H1 (cell line): ENCODE measurements around the gene KRT85. TPM values are rescaled to one million over a fixed set of nuclear protein-coding genes. Genes with fewer than 3 reads are reported as not detected.

Experiments
- CTCF ChIA-PET: fragments of 300-600 bp; sonication (Branson Sonifier 250); formaldehyde crosslinking; loops from one replicate; lab custom pipeline; 2021; ENCODE audit not compliant: partially characterized antibody; lab: Charles Lee
- POLR2A ChIA-PET: fragments of 300-600 bp; sonication (Branson Sonifier 250); formaldehyde crosslinking; loops from one replicate; lab custom pipeline; 2021; ENCODE audit warnings: inconsistent platforms; ENCODE audit not compliant: partially characterized antibody; lab: Charles Lee
- DNase-seq, 2 experiments: peaks; one replicate each; pipeline versions ENCODE4 v3.0.0 to v3.0.0-alpha.2; 2010 to 2022; ENCODE audit warnings: low spot score in 2 of 2, low read depth in 1 of 2, mixed read lengths in 1 of 2
- FAIRE-seq: peaks from 2 replicates; lab custom pipeline; 2011; peaks lifted over from hg19 to GRCh38; lab: Jason Lieb, UNC
- H2AFZ ChIP-seq: 2 replicates; pipeline ENCODE4 v1.8.1; 2012; ENCODE audit warnings: low read length, inconsistent platforms
- H2AK5ac ChIP-seq: 2 replicates; pipeline ENCODE4 v1.6.1; 2013; ENCODE audit warnings: low read depth, low read length
- H2BK120ac ChIP-seq: replicated peaks from 2 replicates; pipeline ENCODE3; 2013; ENCODE audit warnings: low read depth, low read length, inconsistent platforms
- H2BK12ac ChIP-seq: 2 replicates; pipeline ENCODE4 v1.6.1; 2013; ENCODE audit warnings: low read depth, low read length
- H2BK15ac ChIP-seq: 2 replicates; pipeline ENCODE4 v1.6.1; 2013; ENCODE audit warnings: low read length
- H2BK20ac ChIP-seq: 2 replicates; pipeline ENCODE4 v1.6.1; 2013; ENCODE audit warnings: low read length
- H2BK5ac ChIP-seq: 2 replicates; pipeline ENCODE4 v1.6.1; 2013; ENCODE audit warnings: low read depth, low read length
- H3K14ac ChIP-seq: 2 replicates; pipeline ENCODE4 v1.6.1; 2013; ENCODE audit warnings: inconsistent platforms; ENCODE audit not compliant: insufficient read length
- H3K18ac ChIP-seq: 2 replicates; pipeline ENCODE4 v1.6.1; 2013; ENCODE audit warnings: low read length; ENCODE audit errors: extremely low read depth
- H3K23ac ChIP-seq: 2 replicates; pipeline ENCODE4 v1.6.1; 2013; ENCODE audit warnings: inconsistent platforms; ENCODE audit not compliant: insufficient read length
- H3K23me2 ChIP-seq: 2 replicates; pipeline ENCODE4 v1.6.1; 2013; ENCODE audit warnings: low read depth, low read length
- H3K27ac ChIP-seq: 2 replicates; pipeline ENCODE4 v1.6.1; 2011; ENCODE audit warnings: low read depth, low read length, inconsistent platforms
- H3K27me3 ChIP-seq, 4 experiments: replicated peaks in 1 of 4; 1 replicate in 1 of 4; 2 replicates in 3 of 4; pipeline versions ENCODE4 v1.6.1 to v1.8.1; 2011 to 2013; ENCODE audit warnings: low read length in 3 of 4, mild to moderate bottlenecking in 3 of 4, inconsistent platforms in 2 of 4, mixed read lengths in 2 of 4, moderate library complexity in 1 of 4; ENCODE audit not compliant: control insufficient read depth in 3 of 4, insufficient read depth in 3 of 4; ENCODE audit errors: extremely low read depth in 1 of 4
- H3K36me3 ChIP-seq, 4 experiments: 2 replicates each; pipeline versions ENCODE4 v1.6.1 to v1.8.1; 2011 to 2013; ENCODE audit warnings: mild to moderate bottlenecking in 4 of 4, low read length in 3 of 4, moderate library complexity in 2 of 4, control low read depth in 1 of 4, inconsistent platforms in 1 of 4; ENCODE audit not compliant: insufficient read depth in 4 of 4, control insufficient read depth in 2 of 4
- H3K4ac ChIP-seq: replicated peaks from 2 replicates; pipeline ENCODE3; 2013; ENCODE audit warnings: low read length, low read depth, mixed read lengths, inconsistent platforms; ENCODE audit not compliant: insufficient read length
- H3K4me1 ChIP-seq, 4 experiments: replicated peaks in 1 of 4; 1 replicate in 1 of 4; 2 replicates in 3 of 4; pipeline versions ENCODE4 v1.6.1 to v1.8.1; 2011 to 2013; ENCODE audit warnings: low read length in 3 of 4, inconsistent platforms in 2 of 4, mixed read lengths in 1 of 4; ENCODE audit not compliant: insufficient read depth in 4 of 4, control insufficient read depth in 3 of 4
- H3K4me2 ChIP-seq, 2 experiments: 2 replicates each; pipeline versions ENCODE4 v1.6.1 to v1.8.1; 2011 to 2013; ENCODE audit warnings: low read depth in 2 of 2, low read length in 2 of 2, control low read depth in 1 of 2, inconsistent platforms in 1 of 2, mild to moderate bottlenecking in 1 of 2; ENCODE audit not compliant: insufficient read depth in 1 of 2
- H3K4me3 ChIP-seq, 4 experiments: fragments of 200-600, 300-600 bp in 1 of 4; sonication (generic), shearing (Covaris generic), sonication (Bioruptor Twin) in 1 of 4; 2 replicates each; pipeline versions ENCODE4 v1.5.1 to v1.8.1; 2011 to 2016; ENCODE audit warnings: low read length in 4 of 4, low read depth in 3 of 4, control low read depth in 2 of 4, inconsistent platforms in 2 of 4, mild to moderate bottlenecking in 2 of 4, mixed read lengths in 1 of 4, moderate library complexity in 1 of 4; ENCODE audit not compliant: insufficient read depth in 2 of 4; ENCODE audit errors: extremely low read depth in 1 of 4
- H3K56ac ChIP-seq: replicated peaks from 2 replicates; pipeline ENCODE3; 2013; ENCODE audit warnings: low read depth, mild to moderate bottlenecking, mixed read lengths, low read length, inconsistent platforms; ENCODE audit not compliant: insufficient read length
- H3K79me1 ChIP-seq: 2 replicates; pipeline ENCODE4 v1.6.1; 2013; ENCODE audit warnings: low read depth, low read length, control low read depth
- H3K79me2 ChIP-seq, 2 experiments: 2 replicates each; pipeline versions ENCODE4 v1.6.1 to v1.8.1; 2012 to 2013; ENCODE audit warnings: low read length in 2 of 2, mild to moderate bottlenecking in 2 of 2, inconsistent platforms in 1 of 2; ENCODE audit not compliant: insufficient read depth in 2 of 2, control insufficient read depth in 1 of 2
- H3K9ac ChIP-seq, 4 experiments: replicated peaks in 1 of 4; 1 replicate in 1 of 4; 2 replicates in 3 of 4; pipeline versions ENCODE4 v1.6.1 to v1.8.1; 2011 to 2013; ENCODE audit warnings: low read depth in 3 of 4, low read length in 3 of 4, control low read depth in 2 of 4, mild to moderate bottlenecking in 2 of 4, moderate library complexity in 2 of 4, inconsistent platforms in 1 of 4; ENCODE audit errors: extremely low read depth in 1 of 4
- H3K9me3 ChIP-seq, 2 experiments: 2 replicates each; pipeline versions ENCODE4 v1.6.1 to v1.8.1; 2012 to 2013; ENCODE audit warnings: mild to moderate bottlenecking in 2 of 2, moderate library complexity in 2 of 2, control low read depth in 1 of 2, inconsistent platforms in 1 of 2, low read depth in 1 of 2, low read length in 1 of 2, mixed read lengths in 1 of 2; ENCODE audit not compliant: insufficient read depth in 2 of 2
- H4K20me1 ChIP-seq, 2 experiments: replicated peaks in 1 of 2; 2 replicates each; pipeline versions ENCODE3 to v1.8.1; 2011 to 2013; ENCODE audit warnings: inconsistent platforms in 2 of 2, low read length in 2 of 2, mild to moderate bottlenecking in 1 of 2; ENCODE audit not compliant: insufficient read depth in 2 of 2, control insufficient read depth in 1 of 2
- H4K5ac ChIP-seq: 2 replicates; pipeline ENCODE4 v1.6.1; 2013; ENCODE audit warnings: low read length, low read depth, mixed read lengths, inconsistent platforms; ENCODE audit not compliant: insufficient read length
- H4K8ac ChIP-seq: 2 replicates; pipeline ENCODE4 v1.8.0; 2013; ENCODE audit warnings: mild to moderate bottlenecking, moderate library complexity, low read length, inconsistent platforms; ENCODE audit not compliant: insufficient read depth; ENCODE audit errors: extremely low read depth
- H4K91ac ChIP-seq: replicated peaks from 2 replicates; pipeline ENCODE3; 2013; ENCODE audit warnings: low read length, mixed read lengths, inconsistent platforms; ENCODE audit not compliant: insufficient read length
- CEBPB ChIP-seq: IDR thresholded peaks from 2 replicates; pipeline ENCODE4 v1.6.1; 2012; ENCODE audit warnings: low read depth, low read length
- CHD1 ChIP-seq: IDR thresholded peaks from 2 replicates; pipeline ENCODE4 v1.6.1; 2012; ENCODE audit warnings: low read depth, low read length, improper control_type of control experiment
- CREB1 ChIP-seq: IDR thresholded peaks from 2 replicates; pipeline ENCODE4 v1.6.1; 2012; ENCODE audit warnings: inconsistent platforms
- CTBP2 ChIP-seq: IDR thresholded peaks from 2 replicates; pipeline ENCODE4 v1.7.0; 2011; ENCODE audit warnings: borderline replicate concordance, mild to moderate bottlenecking, moderate library complexity, mixed read lengths, low read length; ENCODE audit not compliant: insufficient read depth, insufficient read length
- EP300 ChIP-seq, 2 experiments: IDR thresholded peaks; 1 replicate in 1 of 2; 2 replicates in 1 of 2; pipeline ENCODE4 v1.6.1; 2011 to 2012; ENCODE audit warnings: low read depth in 2 of 2, low read length in 2 of 2, mild to moderate bottlenecking in 2 of 2, borderline replicate concordance in 1 of 2, inconsistent platforms in 1 of 2, moderate library complexity in 1 of 2
- EZH2 ChIP-seq: fragments of 200-600 bp; sonication (generic); IDR thresholded peaks from 2 replicates; pipeline ENCODE4 v1.7.1; 2012; ENCODE audit warnings: low read depth, mild to moderate bottlenecking, moderate library complexity, low read length, inconsistent platforms; ENCODE audit not compliant: severe bottlenecking
- HDAC2 ChIP-seq, 2 experiments: fragments of 300-600 bp in 1 of 2; sonication (generic) in 1 of 2; IDR thresholded peaks; 2 replicates each; pipeline ENCODE4 v1.6.1; 2011 to 2012; ENCODE audit warnings: low read depth in 2 of 2, low read length in 2 of 2, mild to moderate bottlenecking in 2 of 2, moderate library complexity in 2 of 2, borderline replicate concordance in 1 of 2, inconsistent platforms in 1 of 2
- JUND ChIP-seq: IDR thresholded peaks from 2 replicates; pipeline ENCODE4 v1.6.1; 2011; ENCODE audit warnings: mild to moderate bottlenecking, improper control_type of control experiment, low read length
- NRF1 ChIP-seq: IDR thresholded peaks from 2 replicates; pipeline ENCODE4 v1.6.1; 2011; ENCODE audit warnings: mild to moderate bottlenecking, low read depth, low read length, improper control_type of control experiment
- RAD21 ChIP-seq, 2 experiments: IDR thresholded peaks in 1 of 2; conservative IDR thresholded peaks in 1 of 2; 2 replicates each; pipeline ENCODE4 v1.6.1; 2011; ENCODE audit warnings: low read depth in 2 of 2, low read length in 2 of 2, improper control_type of control experiment in 1 of 2, inconsistent platforms in 1 of 2, mild to moderate bottlenecking in 1 of 2, moderate library complexity in 1 of 2
- RXRA ChIP-seq: IDR thresholded peaks from 2 replicates; pipeline ENCODE4 v1.6.1; 2011; ENCODE audit warnings: low read depth, mild to moderate bottlenecking, low read length, moderate library complexity; ENCODE audit not compliant: insufficient read depth
- SP2 ChIP-seq: IDR thresholded peaks from 2 replicates; pipeline ENCODE4 v1.6.1; 2012; ENCODE audit warnings: mild to moderate bottlenecking, low read length, inconsistent platforms
- TAF1 ChIP-seq: IDR thresholded peaks from 2 replicates; pipeline ENCODE4 v1.6.1; 2011; ENCODE audit warnings: mild to moderate bottlenecking, low read depth, low read length
- TCF12 ChIP-seq: IDR thresholded peaks from 2 replicates; pipeline ENCODE4 v1.6.1; 2011; ENCODE audit warnings: low read depth, mild to moderate bottlenecking, low read length
- TEAD4 ChIP-seq: IDR thresholded peaks from 2 replicates; pipeline ENCODE4 v1.6.1; 2012; ENCODE audit warnings: low read depth, low read length, inconsistent platforms, mixed read lengths
- WGBS, 2 experiments: shearing (Covaris generic) in 1 of 2; methylation state at CpG; one replicate each; pipeline versions ENCODE4 v1.1.6 to v1.1.7; 2013 to 2015; ENCODE audit warnings: low lambda C conversion rate in 2 of 2, mixed read lengths in 2 of 2, inconsistent platforms in 1 of 2, low coverage in 1 of 2, missing lambda C conversion rate in 1 of 2; ENCODE audit not compliant: insufficient replicate concordance in 2 of 2, insufficient coverage in 1 of 2, insufficient read length in 1 of 2; ENCODE audit errors: extremely low coverage in 1 of 2, missing lambda C conversion rate in 1 of 2; 5-methylcytosine and 5-hydroxymethylcytosine counted together
- polyA plus RNA-seq, 7 experiments: library from polyadenylated mRNA; depleted of rRNA in 3 of 7; stranded (reverse) in 5 of 7; unstranded in 2 of 7; fragments of >200 nt in 5 of 7; fragments of 200-250 nt in 2 of 7; gene quantifications; 1 replicate in 5 of 7; 2 replicates in 1 of 7; 4 replicates in 1 of 7; pipeline versions ENCODE4 v1.2.1 to v1.2.3, GENCODE V29; 2011 to 2013; ENCODE audit warnings: missing spikeins in 2 of 7, mixed read lengths in 2 of 7
- total RNA-seq: library from RNA; stranded (reverse); fragmentation: NEBNext Ultra II Directional; extraction: Animal tissue kit (Norgen Biotek cat#: 25700); gene quantifications from 2 replicates; pipeline ENCODE4 v1.2.1, GENCODE V29; 2021

Gene KRT85
- total and polyA plus RNA-seq, 2 of the 8 experiments (the other 6 are each of a cell fraction or from before 2014, with no cell fraction given), result not detected

DNA sequence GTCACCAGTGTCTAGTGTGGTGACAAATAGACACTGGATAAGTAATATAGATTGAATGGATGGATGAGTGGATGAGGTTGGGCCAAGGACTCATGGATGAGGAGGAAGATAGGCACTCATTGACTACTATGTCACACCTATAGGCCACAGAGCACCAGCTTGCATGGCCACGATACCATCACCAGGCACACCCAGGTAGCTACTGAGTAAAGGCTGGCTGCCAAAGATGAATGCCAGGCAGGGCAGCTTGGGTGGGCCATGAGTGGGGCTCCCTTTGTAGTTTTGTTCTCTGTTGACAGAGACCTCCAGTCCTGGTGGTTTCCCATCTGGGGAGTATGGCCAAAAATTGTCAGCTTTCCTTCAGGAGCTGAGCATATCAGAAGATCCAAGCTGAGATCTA lies 34.9 kb downstream of the KRT85 start:
- Histone ChIP-seq H3K4ac (no peak overlapping the region), H3K9me3 (no peaks in the 10 kb centered on the region), H3K18ac (no peak overlapping the region), H2BK120ac (no peak overlapping the region), H3K23ac (no peak overlapping the region), H3K79me1 (no peaks in the 10 kb centered on the region), H4K5ac (no peak overlapping the region), H2AFZ (no peak overlapping the region), H2BK12ac (no peak overlapping the region), H3K4me1 (peaks cover 0 to 3% (median 0%) of the 10 kb centered on the region in 4 experiments; a peak in 1 of 7 replicates), H4K91ac (no peak overlapping the region), H3K36me3 (no peaks in the 10 kb centered on the region), H2BK15ac (no peak overlapping the region), H3K4me3 (no peak overlapping the region), H3K9ac (no peak overlapping the region), H3K23me2 (no peaks in the 10 kb centered on the region), H3K14ac (no peak overlapping the region), H3K56ac (no peak overlapping the region), H3K27ac (no peak overlapping the region), H2BK5ac (no peak overlapping the region), H2AK5ac (no peak overlapping the region), H3K79me2 (no peaks in the 10 kb centered on the region), H4K20me1 (no peaks in the 10 kb centered on the region), H3K4me2 (no peak overlapping the region), H4K8ac (no peak overlapping the region), H2BK20ac (no peak overlapping the region), H3K27me3 (no peaks in the 10 kb centered on the region)
- FAIRE-seq (no peak), DNase-seq (no peak)
- ChIA-PET POLR2A (no interaction called here), CTCF (interaction anchor here (1.1 to 19.8 kb wide), 10 partner anchors 9 to 119 kb away, joined by 3 to 353 read pairs (median 6); partner anchors contain the start of genes KRT83 and KRT85)
- WGBS, 2 experiments, result 86% methylated on average over 1 of the region's 1 CpG; no CpG with 5 or more reads in 1 of the 2 experiments
- TF ChIP-seq CEBPB, result no peak
- TF ChIP-seq HDAC2 (IDR thresholded peaks at IDR 0.05; ENCODE audit: borderline replicate concordance in 1 of 2, low read depth in 2 of 2, low read length in 2 of 2), result no peak
- TF ChIP-seq JUND, result no peak
- no peak for TF ChIP-seq NRF1
- no peak for TF ChIP-seq TCF12
- TF ChIP-seq EP300 (IDR thresholded peaks at IDR 0.05; ENCODE audit: borderline replicate concordance in 1 of 2, low read depth in 2 of 2, low read length in 2 of 2), result no peak
- no peak for TF ChIP-seq RXRA
- TF ChIP-seq EZH2, result no peak
- no peak for TF ChIP-seq CTBP2
- no peak for TF ChIP-seq TEAD4
- no peak for TF ChIP-seq SP2
- no peak for TF ChIP-seq TAF1
- TF ChIP-seq RAD21 (IDR thresholded peaks at IDR 0.05 in 1 of 2, conservative IDR thresholded peaks at IDR 0.05 in 1 of 2; ENCODE audit: low read depth in 2 of 2, low read length in 2 of 2), result no peak
- TF ChIP-seq CREB1, result no peak
- no peak for TF ChIP-seq CHD1
